Stimulated activated CD8-positive, alpha-beta memory T cell treated with anti-CD3 and anti-CD28 coated beads, Interleukin-12 subunit alpha, Interleukin-12 subunit beta, amount 100 ng/mL, for 1 hour (primary cell): ENCODE results near the gene SLC12A2.

ENCODE experiments used
- DNase-seq: peaks from one replicate; pipeline ENCODE4 v3.0.0-alpha.2; 2020; ENCODE audit warnings: low read depth

Gene SLC12A2

GRCh38 chr5:128228008-128228407 is 144.4 kb downstream of the SLC12A2 start:
- no peak for DNase-seq

DNA sequence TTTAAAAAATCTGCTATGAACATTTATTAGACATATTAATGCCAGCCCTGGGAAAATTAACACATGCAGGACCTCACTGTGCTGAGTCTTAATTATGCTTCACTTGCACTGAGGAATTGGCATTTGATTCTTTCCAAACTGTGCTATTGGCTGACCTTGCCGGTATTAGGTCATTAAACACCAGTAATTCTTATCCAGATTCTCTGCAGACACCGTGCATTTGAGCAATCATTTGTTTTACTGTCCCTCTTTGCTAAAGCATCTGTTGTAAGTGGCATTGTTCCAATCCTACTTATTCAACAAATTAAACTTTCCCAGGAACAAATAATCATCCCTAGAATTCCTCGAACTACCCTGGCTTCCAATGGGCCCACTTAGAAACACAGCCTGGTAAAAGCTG is 145.0 kb downstream of the SLC12A2 start:
- DNase-seq = no peak

DNA sequence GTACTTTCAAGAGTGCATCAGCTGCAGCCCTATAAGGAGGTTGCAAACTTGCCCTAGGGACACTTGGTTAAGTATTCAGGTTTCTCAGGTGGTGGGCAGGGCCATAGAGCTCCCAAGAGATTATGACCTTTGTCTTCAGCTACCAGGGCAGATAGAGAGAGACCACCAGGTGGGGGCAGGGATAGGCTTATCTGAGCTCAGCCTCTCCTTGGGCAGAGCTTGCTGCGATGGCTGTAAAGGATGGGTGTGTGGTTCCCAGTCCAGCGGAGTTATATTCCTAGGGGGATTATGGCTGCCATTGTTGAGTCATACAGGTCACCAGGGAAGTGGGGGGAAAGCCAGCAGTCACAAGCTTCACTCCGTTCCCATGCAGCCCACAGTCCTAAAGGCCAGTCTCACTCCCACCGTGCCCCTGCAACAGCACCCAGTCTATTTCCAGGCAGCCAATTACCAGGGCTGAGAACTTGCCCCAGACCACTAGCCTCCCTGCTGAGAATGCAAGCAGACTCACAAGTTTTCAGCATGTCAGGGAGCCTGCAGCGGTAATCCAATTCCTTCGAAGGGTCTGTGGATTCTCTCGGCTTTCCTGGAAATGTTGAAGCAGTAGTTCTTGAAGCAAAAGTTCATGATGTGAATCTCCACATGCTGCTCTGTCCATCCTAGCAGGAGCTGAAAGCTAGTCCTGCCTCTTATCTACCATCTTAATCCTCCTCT is 151.5 kb downstream of the SLC12A2 start:
- DNase-seq = no peak

DNA sequence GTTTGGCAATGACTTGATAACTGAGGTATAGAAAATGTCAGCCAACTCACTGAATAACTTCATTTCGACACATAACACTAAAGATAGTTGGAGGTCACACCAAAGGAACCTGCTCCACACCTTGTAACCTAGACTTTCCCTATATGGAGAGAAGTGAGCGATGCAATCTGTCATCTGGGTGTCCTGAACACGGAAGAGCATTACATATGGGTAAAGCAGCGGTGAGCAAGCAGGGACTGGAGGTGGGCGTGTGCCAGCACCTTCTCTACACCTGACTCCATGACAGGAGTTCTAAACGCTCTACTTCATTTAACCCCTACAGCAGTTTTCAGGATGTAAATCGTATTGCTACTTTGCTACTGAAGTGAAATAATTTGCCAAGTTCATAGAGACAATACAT is 152.8 kb downstream of the SLC12A2 start:
- no peak for DNase-seq

DNA sequence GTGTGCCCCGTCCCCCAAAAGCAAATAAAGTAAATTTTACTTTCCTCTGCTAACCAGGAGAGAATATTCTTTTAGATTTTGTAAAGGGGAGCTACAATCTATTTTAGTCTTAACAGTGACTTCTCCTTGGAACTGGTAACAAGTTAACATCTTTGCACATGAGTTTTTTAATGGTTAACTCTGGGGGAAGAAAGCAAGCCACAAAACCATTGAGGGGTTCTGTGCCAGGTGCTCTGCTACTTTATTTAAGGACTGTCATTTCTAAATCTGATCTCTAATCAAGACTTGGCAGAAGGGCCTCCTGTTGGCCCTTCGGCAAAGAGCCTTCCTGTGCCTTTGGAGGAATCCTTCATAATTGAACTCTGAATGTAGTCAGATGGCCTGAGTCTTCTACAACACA is 153.4 kb downstream of the SLC12A2 start:
- DNase-seq = no peak

- DNase-seq = no peak
These were observed 154.0 kb downstream of the SLC12A2 start for GRCh38 chr5:128237546-128237945.
